NCI-H524 (cell line): Measurements from ENCODE around the gene PIP4K2A.
A peak's percentile ranks its signal among the peaks of the same experiment; 100 is the strongest.
"Not testable (repeated sequence)": the region's sequence is repeated elsewhere in the genome, so short reads cannot be mapped to it uniquely, and the experiment has no call there.

ENCODE experiments used
- DNase-seq, 2 experiments: peaks; one replicate each; lab custom pipeline; 2025; lab: John Stamatoyannopoulos, UW

Gene PIP4K2A

GRCh38 chr10:22554461-22555182 lies 159.8 kb downstream of the PIP4K2A start:
- no peak for DNase-seq

- DNase-seq = no peak
Measured at GRCh38 chr10:22553452-22553995, 160.9 kb downstream of the PIP4K2A start.

- peak; percentile 64 to 89 for DNase-seq
Measured at GRCh38 chr10:22552888-22553378, 161.4 kb downstream of the PIP4K2A start.

- DNase-seq = no peak
Measured at GRCh38 chr10:22551681-22552365, 162.6 kb downstream of the PIP4K2A start.

GRCh38 chr10:22550732-22551131 lies 163.6 kb downstream of the PIP4K2A start:
- peak in 1 of 2 experiments; percentile 27 for DNase-seq

GRCh38 chr10:22548344-22548743 lies 166.0 kb downstream of the PIP4K2A start:
- no peak for DNase-seq

- no peak for DNase-seq
Measured at GRCh38 chr10:22545643-22546042, 168.7 kb downstream of the PIP4K2A start.

- DNase-seq = no peak
Measured at GRCh38 chr10:22544325-22545068, 169.9 kb downstream of the PIP4K2A start.

- DNase-seq = no peak
Measured at GRCh38 chr10:22542773-22543172, 171.6 kb downstream of the PIP4K2A start.

GRCh38 chr10:22541900-22542299 lies 172.5 kb downstream of the PIP4K2A start:
- no peak for DNase-seq

GRCh38 chr10:22539579-22540298 lies 174.6 kb downstream of the PIP4K2A start:
- DNase-seq = no peak

GRCh38 chr10:22537810-22538209 lies 176.6 kb downstream of the PIP4K2A start:
- DNase-seq = no peak

- DNase-seq = no peak
Measured at GRCh38 chr10:22536620-22537019, 177.8 kb downstream of the PIP4K2A start.

GRCh38 chr10:22534849-22535604 lies 179.4 kb downstream of the PIP4K2A start:
- no peak for DNase-seq

- DNase-seq = no peak
Measured at GRCh38 chr10:22531441-22531840, 182.9 kb downstream of the PIP4K2A start.

GRCh38 chr10:22531008-22531407 lies 183.4 kb downstream of the PIP4K2A start:
- DNase-seq = no peak

- no peak for DNase-seq
Measured at GRCh38 chr10:22527520-22527919, 186.9 kb downstream of the PIP4K2A start.

- not testable (repeated sequence) for DNase-seq
Measured at GRCh38 chr10:22524333-22524732, 190.0 kb downstream of the PIP4K2A start.

- not testable (repeated sequence) for DNase-seq
Measured at GRCh38 chr10:22520645-22521044, 193.7 kb downstream of the PIP4K2A start.

- no peak for DNase-seq
Measured at GRCh38 chr10:22518167-22518724, 196.1 kb downstream of the PIP4K2A start.

- no peak for DNase-seq
Measured at GRCh38 chr10:22515009-22515408, 199.4 kb downstream of the PIP4K2A start.
